Fibroblast of skin of right quadriceps (primary cell): ENCODE results near the gene GAK.
"Not testable (repeated sequence)": the region's sequence is repeated elsewhere in the genome, so short reads cannot be mapped to it uniquely, and the experiment has no call there.

Experiments used
- DNase-seq: peaks from one replicate; pipeline ENCODE4 v3.0.0-alpha.2; 2013

GAK gene

GRCh38 chr4:806979-807378 is 125.1 kb downstream of the GAK start:
- not testable (repeated sequence) for DNase-seq

GRCh38 chr4:804804-805203 is 127.3 kb downstream of the GAK start:
- DNase-seq = no peak

GRCh38 chr4:803884-804283 is 128.2 kb downstream of the GAK start:
- DNase-seq = no peak

- DNase-seq = no peak
Observed at GRCh38 chr4:801436-802124, 130.5 kb downstream of the GAK start.
